SK-N-SH treated with all-trans-retinoic acid at 6 μM for 48 hours (cell line): Measurements from ENCODE around the gene ZNF468.
A peak's percentile ranks its signal among the peaks of the same experiment; 100 is the strongest.
"Not testable (repeated sequence)": the region's sequence is repeated elsewhere in the genome, so short reads cannot be mapped to it uniquely, and the experiment has no call there.

Source experiments
- ATAC-seq: fragments of 200-7000 bp; cut with Tn5 transposase; 3 replicates; pipeline ENCODE4 v1.9.1; 2020; ENCODE audit warnings: mild to moderate bottlenecking, moderate library complexity
- CSDC2 ChIP-seq: fragments of 250-450 bp; sonication (Bioruptor Pico); IDR thresholded peaks from 2 replicates; pipeline ENCODE4 v1.5.0; 2020; ENCODE audit warnings: mild to moderate bottlenecking, moderate library complexity
- CSRNP3 ChIP-seq: fragments of 250-450 bp; sonication (Bioruptor Pico); IDR thresholded peaks from 2 replicates; pipeline ENCODE4 v1.5.1; 2021; ENCODE audit warnings: mild to moderate bottlenecking, moderate library complexity
- GLIS3 ChIP-seq: fragments of 250-450 bp; sonication (Bioruptor Pico); IDR thresholded peaks from 2 replicates; pipeline ENCODE4 v1.5.0; 2020; ENCODE audit warnings: mild to moderate bottlenecking, moderate library complexity
- ISL1 ChIP-seq: fragments of 250-450 bp; sonication (Bioruptor Pico); IDR thresholded peaks from 2 replicates; pipeline ENCODE4 v2.1.2; 2022; ENCODE audit warnings: mild to moderate bottlenecking, moderate library complexity
- PATZ1 ChIP-seq: fragments of 250-450 bp; sonication (Bioruptor Pico); IDR thresholded peaks from 2 replicates; pipeline ENCODE4 v1.8.0; 2020; ENCODE audit warnings: mild to moderate bottlenecking, moderate library complexity, borderline replicate concordance
- RARB ChIP-seq: fragments of 250-450 bp; sonication (Bioruptor Pico); IDR thresholded peaks from 2 replicates; pipeline ENCODE4 v1.8.0; 2021; ENCODE audit warnings: mild to moderate bottlenecking, moderate library complexity
- TCF4 ChIP-seq: fragments of 250-450 bp; sonication (Bioruptor Pico); IDR thresholded peaks from 2 replicates; pipeline ENCODE4 v1.8.0; 2021; ENCODE audit warnings: mild to moderate bottlenecking, moderate library complexity, borderline replicate concordance
- TOX ChIP-seq: fragments of 250-450 bp; sonication (Bioruptor Pico); IDR thresholded peaks from 2 replicates; pipeline ENCODE4 v1.8.0; 2021; ENCODE audit warnings: mild to moderate bottlenecking, moderate library complexity, borderline replicate concordance
- ZNF565 ChIP-seq: fragments of 450-650 bp; formaldehyde crosslinking; conservative IDR thresholded peaks from 2 replicates; pipeline ENCODE4 v1.5.0; 2020; ENCODE audit warnings: low read depth, mild to moderate bottlenecking, moderate library complexity
- TF ChIP-seq, protein P1 (sequence below): fragments of 250-450 bp; sonication (Bioruptor Pico); IDR thresholded peaks from 2 replicates; pipeline ENCODE4 v1.5.0; 2020; ENCODE audit warnings: mild to moderate bottlenecking, moderate library complexity
- TF ChIP-seq, protein P2 (sequence below): fragments of 250-450 bp; sonication (Bioruptor Pico); IDR thresholded peaks from 2 replicates; pipeline ENCODE4 v1.8.0; 2021; ENCODE audit warnings: low read depth, mild to moderate bottlenecking, moderate library complexity, borderline replicate concordance

The ZNF468 gene

GRCh38 chr19:52834289-52834688 lies 23.1 kb downstream of the ZNF468 start:
- not testable (repeated sequence) for ATAC-seq

DNA sequence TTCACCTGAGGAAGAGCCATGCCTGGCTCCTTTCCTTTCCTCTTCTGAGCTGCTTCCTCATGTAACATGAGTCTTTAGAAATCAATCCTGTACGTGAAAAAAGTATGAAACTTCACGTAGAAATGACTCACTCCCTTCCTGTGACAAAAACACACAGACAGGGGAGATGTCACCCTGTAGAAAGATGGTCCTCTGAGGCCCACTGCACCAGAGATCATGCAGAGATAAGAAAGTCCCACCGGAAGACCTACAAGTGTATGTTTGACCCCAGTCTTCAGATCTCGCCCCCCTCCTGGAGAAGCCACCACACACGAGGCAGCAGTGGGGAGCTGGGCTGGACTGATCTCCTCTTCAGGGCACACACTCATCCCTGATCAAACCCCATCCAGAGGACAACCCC lies 23.9 kb downstream of the ZNF468 start:
- not testable (repeated sequence) for ATAC-seq

GRCh38 chr19:52829866-52830265 lies 27.6 kb downstream of the ZNF468 start:
- not testable (repeated sequence) for ATAC-seq

DNA sequence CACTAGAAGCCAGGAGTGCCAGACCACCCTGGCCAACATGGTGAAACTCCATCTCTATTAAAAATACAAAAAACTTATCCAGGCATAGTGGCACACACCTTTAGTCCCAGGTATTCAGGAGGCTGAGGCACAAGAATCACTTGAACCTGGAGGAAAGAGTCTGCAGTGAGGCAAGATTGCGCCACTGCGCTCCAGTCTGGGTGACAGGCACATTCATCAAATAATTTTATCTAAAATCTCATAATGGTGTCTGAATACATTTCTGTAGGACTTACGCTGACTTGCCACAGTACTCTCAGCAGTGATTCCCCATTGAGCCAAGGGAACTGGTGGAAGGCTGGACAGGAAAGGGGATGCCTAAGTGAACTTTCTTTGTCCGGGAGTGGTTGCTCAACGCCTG lies 31.7 kb downstream of the ZNF468 start:
- no peak for ATAC-seq
- no peak for TF ChIP-seq ISL1 (CRISPR knock-in tag)

- no peak for TF ChIP-seq TOX (CRISPR knock-in tag)
- no peak for TF ChIP-seq CSRNP3 (CRISPR knock-in tag)
- no peak for TF ChIP-seq PATZ1 (CRISPR knock-in tag)
- no peak for TF ChIP-seq RARB
- TF ChIP-seq CSDC2: no peak
- TF ChIP-seq ISL1 (CRISPR knock-in tag): no peak
- no peak for TF ChIP-seq GLIS3 (CRISPR knock-in tag)
- no peak for TF ChIP-seq TCF4 (CRISPR knock-in tag)
These were observed 33.7 kb downstream of the ZNF468 start for GRCh38 chr19:52823676-52824075.

DNA sequence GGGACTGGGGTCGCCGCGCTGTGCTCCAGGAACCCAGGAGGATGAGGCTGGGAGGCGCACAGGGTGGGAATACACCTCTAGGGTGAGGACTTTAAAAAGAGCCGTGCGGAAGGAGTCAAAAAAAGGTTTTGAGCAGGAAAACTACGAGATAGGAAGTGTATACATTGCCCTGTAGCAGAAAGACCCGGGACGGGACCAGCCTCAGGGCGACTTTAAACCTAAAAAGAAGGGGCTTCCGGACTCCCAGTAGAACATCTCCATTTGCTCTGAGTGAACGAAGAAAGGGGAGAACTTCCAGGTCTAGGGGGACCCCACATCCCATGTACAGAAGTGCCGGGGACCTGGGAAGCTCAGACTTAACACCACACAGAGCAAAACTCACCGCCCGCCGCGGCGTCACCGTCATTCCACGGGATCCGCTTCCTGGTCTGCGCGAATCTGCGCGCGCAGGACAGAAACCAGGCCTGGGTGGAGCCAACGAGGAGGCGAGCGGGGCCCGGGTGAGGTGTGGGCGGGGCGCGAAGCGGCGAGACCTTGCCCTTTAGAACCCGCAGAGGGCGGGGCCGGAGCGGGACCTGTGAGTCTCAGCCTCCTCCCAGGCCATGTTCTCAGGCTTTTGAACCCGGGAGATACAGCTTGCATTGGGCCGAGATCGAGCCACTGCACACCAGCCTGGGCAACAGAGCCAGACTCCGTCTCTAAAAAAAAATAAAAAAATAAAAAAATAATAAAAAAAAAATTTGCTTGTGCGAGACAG lies 36.0 kb downstream of the ZNF468 start, which contains the start of gene ZNF28:
ZNF28 (minus strand) TSS at position 430 of the 757 bp plus-strand sequence. CDS start 3,675 bp downstream, outside the sequence.
- peak; percentile 100 for ATAC-seq

More at GRCh38 chr19:52823676-52824075, 33.7 kb downstream of the ZNF468 start:
- ATAC-seq: no peak

GRCh38 chr19:52820472-52821203 lies 36.8 kb downstream of the ZNF468 start:
- ATAC-seq: peak; percentile 70

DNA sequence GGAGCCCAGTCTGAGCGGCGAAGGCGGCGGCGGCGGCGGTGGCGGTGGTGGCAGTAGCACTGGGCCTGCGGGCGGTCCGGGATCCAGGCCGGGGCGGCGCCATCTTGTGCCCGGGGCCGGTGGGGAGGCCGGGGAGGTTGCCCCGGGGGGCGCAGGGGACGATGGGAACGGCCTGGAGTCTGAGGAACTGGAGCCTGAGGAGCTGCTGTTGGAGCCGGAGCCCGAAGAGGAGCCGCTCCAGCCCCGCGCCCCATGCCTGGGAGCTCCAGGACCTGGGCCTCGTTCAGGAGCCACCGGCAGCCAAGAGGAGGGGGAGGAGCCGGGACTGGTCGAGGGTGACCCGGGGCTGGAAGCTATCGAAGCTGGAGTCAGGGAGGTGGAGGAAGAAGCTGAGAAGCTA lies 47.6 kb downstream of the ZNF468 start:
- ATAC-seq: no peak
- TF ChIP-seq ZNF565 (CRISPR knock-in tag) (no peak), GLIS3 (CRISPR knock-in tag) (no peak), RARB (no peak), CSDC2 (no peak), CSRNP3 (CRISPR knock-in tag) (no peak)
- TF ChIP-seq, protein P1, sequence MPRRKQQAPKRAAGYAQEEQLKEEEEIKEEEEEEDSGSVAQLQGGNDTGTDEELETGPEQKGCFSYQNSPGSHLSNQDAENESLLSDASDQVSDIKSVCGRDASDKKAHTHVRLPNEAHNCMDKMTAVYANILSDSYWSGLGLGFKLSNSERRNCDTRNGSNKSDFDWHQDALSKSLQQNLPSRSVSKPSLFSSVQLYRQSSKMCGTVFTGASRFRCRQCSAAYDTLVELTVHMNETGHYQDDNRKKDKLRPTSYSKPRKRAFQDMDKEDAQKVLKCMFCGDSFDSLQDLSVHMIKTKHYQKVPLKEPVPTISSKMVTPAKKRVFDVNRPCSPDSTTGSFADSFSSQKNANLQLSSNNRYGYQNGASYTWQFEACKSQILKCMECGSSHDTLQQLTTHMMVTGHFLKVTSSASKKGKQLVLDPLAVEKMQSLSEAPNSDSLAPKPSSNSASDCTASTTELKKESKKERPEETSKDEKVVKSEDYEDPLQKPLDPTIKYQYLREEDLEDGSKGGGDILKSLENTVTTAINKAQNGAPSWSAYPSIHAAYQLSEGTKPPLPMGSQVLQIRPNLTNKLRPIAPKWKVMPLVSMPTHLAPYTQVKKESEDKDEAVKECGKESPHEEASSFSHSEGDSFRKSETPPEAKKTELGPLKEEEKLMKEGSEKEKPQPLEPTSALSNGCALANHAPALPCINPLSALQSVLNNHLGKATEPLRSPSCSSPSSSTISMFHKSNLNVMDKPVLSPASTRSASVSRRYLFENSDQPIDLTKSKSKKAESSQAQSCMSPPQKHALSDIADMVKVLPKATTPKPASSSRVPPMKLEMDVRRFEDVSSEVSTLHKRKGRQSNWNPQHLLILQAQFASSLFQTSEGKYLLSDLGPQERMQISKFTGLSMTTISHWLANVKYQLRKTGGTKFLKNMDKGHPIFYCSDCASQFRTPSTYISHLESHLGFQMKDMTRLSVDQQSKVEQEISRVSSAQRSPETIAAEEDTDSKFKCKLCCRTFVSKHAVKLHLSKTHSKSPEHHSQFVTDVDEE (CRISPR knock-in tag): no peak
- TF ChIP-seq, protein P2, sequence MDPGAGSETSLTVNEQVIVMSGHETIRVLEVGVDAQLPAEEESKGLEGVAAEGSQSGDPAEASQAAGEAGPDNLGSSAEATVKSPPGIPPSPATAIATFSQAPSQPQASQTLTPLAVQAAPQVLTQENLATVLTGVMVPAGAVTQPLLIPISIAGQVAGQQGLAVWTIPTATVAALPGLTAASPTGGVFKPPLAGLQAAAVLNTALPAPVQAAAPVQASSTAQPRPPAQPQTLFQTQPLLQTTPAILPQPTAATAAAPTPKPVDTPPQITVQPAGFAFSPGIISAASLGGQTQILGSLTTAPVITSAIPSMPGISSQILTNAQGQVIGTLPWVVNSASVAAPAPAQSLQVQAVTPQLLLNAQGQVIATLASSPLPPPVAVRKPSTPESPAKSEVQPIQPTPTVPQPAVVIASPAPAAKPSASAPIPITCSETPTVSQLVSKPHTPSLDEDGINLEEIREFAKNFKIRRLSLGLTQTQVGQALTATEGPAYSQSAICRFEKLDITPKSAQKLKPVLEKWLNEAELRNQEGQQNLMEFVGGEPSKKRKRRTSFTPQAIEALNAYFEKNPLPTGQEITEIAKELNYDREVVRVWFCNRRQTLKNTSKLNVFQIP (CRISPR knock-in tag): no peak
- TF ChIP-seq, all 23 proteins: peak for 0

GRCh38 chr19:52799950-52800640 lies 57.3 kb downstream of the ZNF468 start:
- ATAC-seq: not testable (repeated sequence)
